ENCODE data around the gene CLRN3.
A peak's percentile ranks its signal among the peaks of the same experiment; 100 is the strongest.

Gene CLRN3

DNA sequence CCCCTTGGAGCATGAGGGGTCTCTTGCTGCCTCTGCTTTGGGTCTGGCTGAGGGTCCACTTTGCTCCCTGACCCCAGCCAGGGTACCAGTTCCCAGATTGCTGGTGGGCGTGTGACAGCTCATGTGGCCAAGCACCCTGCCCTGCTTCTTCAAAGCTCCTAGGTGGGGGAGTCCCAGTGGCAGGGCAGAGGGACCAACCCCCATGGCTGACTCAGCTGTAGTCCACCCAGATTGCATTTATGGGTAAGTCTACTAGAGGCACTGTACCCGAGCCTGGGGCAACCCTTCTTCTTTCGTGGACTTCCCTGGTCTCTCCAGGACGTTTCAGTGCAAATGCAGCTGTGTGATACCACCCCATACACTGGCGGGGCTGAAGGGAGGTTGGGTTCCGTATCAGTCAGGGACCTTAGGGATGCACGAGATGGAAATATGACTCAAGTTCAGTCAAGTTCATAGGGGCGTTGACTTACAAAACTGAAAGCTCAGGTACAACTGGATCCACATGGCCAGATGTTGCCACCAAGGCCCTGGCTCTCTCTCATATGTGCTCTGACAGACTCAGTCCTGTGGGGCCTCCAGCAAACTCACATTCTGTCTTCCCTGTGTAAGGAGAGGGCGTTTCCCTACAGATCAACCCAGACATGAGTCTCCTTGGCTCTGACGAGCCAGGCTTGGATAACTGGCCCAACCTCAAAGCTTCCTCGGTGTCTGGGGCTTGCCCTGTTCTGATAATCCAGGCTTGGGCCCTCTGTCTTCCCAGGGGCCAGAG is 27.7 kb upstream of the CLRN3 start:
- FAIRE-seq = no peak
- no peak for DNase-seq (ENCODE audit: extremely low spot score, insufficient read length, low read depth)

DNA sequence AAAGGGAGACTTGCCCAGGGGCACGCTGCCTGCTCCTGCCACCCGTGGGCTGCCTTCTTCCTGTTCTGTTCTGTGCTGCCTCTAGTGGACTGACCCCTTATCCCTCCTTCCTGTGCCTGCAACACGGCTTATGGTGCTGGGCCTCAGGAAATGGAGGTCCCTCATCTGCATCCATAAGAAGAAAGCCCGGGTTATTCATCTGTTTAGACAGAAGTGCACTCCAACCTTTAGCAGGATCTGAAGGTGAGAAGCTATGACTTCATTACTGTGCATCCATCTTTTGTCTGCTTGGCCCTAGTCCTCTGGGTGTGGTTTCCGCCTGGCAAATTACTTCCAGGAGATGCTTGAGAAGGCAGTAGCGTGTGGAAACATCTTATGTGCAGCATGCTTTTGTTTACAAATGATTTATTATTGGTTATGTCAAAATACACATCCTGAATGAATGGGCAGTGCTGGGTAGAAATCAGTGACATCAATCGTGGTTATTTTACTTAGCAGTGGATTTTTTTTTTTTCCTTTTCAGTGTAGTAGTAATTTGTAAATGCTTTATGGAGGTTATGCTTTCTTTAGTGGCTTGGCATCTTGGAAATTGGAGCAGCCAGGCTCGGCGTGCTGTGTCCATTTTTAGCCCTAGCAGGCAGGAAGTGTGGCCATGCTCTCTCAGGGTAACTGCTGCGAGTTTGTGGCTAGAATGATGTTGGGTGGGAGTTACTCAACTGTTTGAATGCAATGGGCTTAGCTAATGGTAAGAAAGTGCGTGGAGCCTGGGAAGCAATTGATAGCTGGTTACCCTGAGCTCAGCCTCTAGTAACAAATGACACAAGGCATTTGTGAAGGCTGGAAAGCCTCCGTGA is 26.9 kb upstream of the CLRN3 start:
- no peak for FAIRE-seq
- DNase-seq (ENCODE audit: extremely low spot score, insufficient read length, low read depth) = no peak

DNA sequence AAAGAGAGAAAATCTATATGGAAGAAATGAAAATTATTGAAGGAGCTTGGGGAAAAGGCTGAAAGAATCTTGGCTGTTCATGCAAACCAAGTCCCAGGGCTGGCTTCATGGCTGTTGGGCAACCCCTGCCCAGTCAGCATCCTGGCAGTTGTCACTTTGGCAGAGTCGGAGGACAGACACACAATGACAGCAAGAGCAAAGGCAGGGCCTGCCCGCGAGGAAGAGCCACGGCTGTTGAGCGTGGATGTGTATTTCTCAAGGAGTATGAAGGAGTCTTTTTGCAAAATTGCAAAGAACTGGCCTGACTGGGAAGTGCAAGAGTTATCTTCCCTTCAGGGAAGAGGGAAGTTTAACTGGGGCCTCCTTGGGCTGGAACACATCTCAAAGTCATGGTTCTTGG is 25.8 kb upstream of the CLRN3 start:
- FAIRE-seq = no peak

GRCh38 chr10:127916826-127917225 is 24.1 kb upstream of the CLRN3 start:
- DNase-seq (ENCODE audit: extremely low spot score, insufficient read length, low read depth) = no peak
- no peak for FAIRE-seq

More for the DNA sequence above, 25.8 kb upstream of the CLRN3 start:
- DNase-seq (ENCODE audit: extremely low spot score, insufficient read length, low read depth) = no peak

GRCh38 chr10:127915324-127915723 is 22.6 kb upstream of the CLRN3 start:
- no peak for DNase-seq (ENCODE audit: extremely low spot score, insufficient read length, low read depth)
- FAIRE-seq = no peak

- FAIRE-seq (no peak), DNase-seq (ENCODE audit: extremely low spot score, insufficient read length, low read depth) (no peak)
These were observed 20.6 kb upstream of the CLRN3 start for GRCh38 chr10:127913368-127913759.

DNA sequence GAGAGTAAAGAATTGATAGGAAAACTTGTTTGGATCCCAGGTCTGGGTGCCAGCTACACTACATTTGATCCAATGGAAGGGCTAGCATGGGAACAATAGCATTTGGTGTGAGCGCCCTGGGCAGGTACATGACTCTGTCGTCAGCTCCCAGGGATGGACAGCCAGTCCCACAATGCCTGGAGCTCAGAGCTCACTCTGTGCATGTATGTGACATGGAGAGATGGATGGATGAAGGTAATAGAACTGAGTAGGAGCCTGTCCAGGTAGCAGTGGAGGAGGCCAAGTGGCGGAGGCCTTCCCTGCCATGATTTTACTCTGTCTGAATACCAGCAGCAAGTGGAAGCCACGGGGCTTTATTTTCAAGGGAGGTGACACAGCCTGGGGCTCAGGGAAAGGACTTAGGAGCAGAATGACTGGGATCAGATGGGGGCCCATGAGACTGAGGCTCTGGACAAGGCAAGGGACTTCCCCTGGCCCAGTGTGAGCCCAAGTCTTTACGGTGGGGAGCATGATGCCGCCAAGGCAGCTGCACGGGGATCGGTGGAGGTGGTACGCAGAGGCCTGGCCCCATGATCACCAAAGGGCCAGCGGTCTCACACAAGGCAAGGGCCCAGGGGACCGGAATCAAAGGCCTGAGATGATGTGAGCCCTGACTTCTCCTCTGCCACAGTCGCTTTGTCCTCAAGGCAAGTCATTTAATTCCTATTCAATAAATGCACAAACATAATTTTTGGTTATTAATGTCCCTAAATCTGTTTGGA is 20.0 kb upstream of the CLRN3 start:
- DNase-seq (ENCODE audit: extremely low spot score, insufficient read length, low read depth) (no peak), FAIRE-seq (no peak)

GRCh38 chr10:127911867-127912257 is 19.1 kb upstream of the CLRN3 start:
- DNase-seq (ENCODE audit: extremely low spot score, insufficient read length, low read depth) = no peak
- no peak for FAIRE-seq

- FAIRE-seq = no peak
These were observed 18.6 kb upstream of the CLRN3 start for GRCh38 chr10:127911218-127911866.

GRCh38 chr10:127910464-127910770 is 17.7 kb upstream of the CLRN3 start:
- DNase-seq (ENCODE audit: extremely low spot score, insufficient read length, low read depth) (no peak), FAIRE-seq (no peak)

More at GRCh38 chr10:127911218-127911866, 18.6 kb upstream of the CLRN3 start:
- no peak for DNase-seq (ENCODE audit: extremely low spot score, insufficient read length, low read depth)

- no peak for DNase-seq (ENCODE audit: extremely low spot score, insufficient read length, low read depth)
- FAIRE-seq = no peak
These were observed 17.1 kb upstream of the CLRN3 start for GRCh38 chr10:127909716-127910463.

GRCh38 chr10:127908959-127909267 is 16.2 kb upstream of the CLRN3 start:
- DNase-seq (ENCODE audit: extremely low spot score, insufficient read length, low read depth) (no peak), FAIRE-seq (no peak)

GRCh38 chr10:127908106-127908958 is 15.6 kb upstream of the CLRN3 start:
- FAIRE-seq (no peak), DNase-seq (ENCODE audit: extremely low spot score, insufficient read length, low read depth) (no peak)

GRCh38 chr10:127907411-127908105 is 14.8 kb upstream of the CLRN3 start:
- DNase-seq (ENCODE audit: extremely low spot score, insufficient read length, low read depth) = no peak
- no peak for FAIRE-seq

- peak; percentile 52 for DNase-seq (ENCODE audit: extremely low spot score, insufficient read length, low read depth)
- no peak for FAIRE-seq
These were observed 14.0 kb upstream of the CLRN3 start, which contains the start of gene PTPRE for GRCh38 chr10:127906548-127907377. TSS of gene PTPRE (plus strand) at chr10:127907103. CDS start at chr10:128040882, 133,779 bp downstream.

DNA sequence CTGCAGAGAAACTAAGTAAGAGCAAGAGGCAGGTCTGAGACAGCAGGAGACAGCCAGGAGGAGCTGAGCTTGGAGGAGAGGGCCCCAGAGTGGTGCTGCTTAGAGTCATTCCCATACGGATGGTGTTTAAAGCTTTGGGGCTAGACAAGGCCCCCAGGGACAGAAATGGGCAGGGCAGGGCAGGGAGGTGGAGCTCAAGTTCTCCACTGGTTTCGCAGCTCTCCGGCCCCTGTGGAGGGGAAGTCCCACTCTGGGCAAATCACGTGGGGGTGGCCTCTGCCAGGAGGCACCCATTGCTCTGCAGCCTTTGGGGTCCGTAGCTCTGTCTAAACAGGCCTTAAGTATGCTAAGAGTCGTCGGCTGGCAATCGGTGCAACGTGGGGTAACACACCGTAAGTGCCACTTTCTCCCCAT is 13.1 kb upstream of the CLRN3 start:
- no peak for DNase-seq (ENCODE audit: extremely low spot score, insufficient read length, low read depth)
- no peak for FAIRE-seq
